ENCODE data around the gene CLBA1. TPM values are rescaled to one million over a fixed set of nuclear protein-coding genes. Genes with fewer than 3 reads are reported as not detected.
A peak's percentile ranks its signal among the peaks of the same experiment; 100 is the strongest.

The CLBA1 gene
- 1 to 10 TPM; 2.4 to 8.8 (median 5.8) TPM for total RNA-seq

- peak; percentile 95 for ATAC-seq
- Histone ChIP-seq H3K4me1 (peaks cover 0 to 26% (median 6%) of the 10 kb centered on the region in 3 donors), H3K4me3 (peak within 1 kb of the TSS; percentile 78 to 87), H3K27ac (peak within 1 kb of the TSS; percentile 23 to 84 (median 78)), H3K27me3 (no peaks in the 10 kb centered on the region), H3K9me3 (no peaks in the 10 kb centered on the region), H3K36me3 (peaks cover 0 to 15% of the 10 kb centered on the region in 2 donors)
- WGBS, 2 donors (ENCODE audit: low coverage in 1 of 2): 0% methylated on average over 24 of the region's 77 CpGs; no CpG with 5 or more reads in 1 of the 2 donors
- TF ChIP-seq POLR2A (IDR thresholded peaks at IDR 0.05): peak; percentile 32 to 45
- TF ChIP-seq EP300 (IDR thresholded peaks at IDR 0.05): no peak
- TF ChIP-seq POLR2AphosphoS5 (IDR thresholded peaks at IDR 0.05): peak; percentile 52
- TF ChIP-seq CTCF (IDR thresholded peaks at IDR 0.05): no peak
Observed at GRCh38 chr14:104985675-104986486, at the start of gene CLBA1. Gene CLBA1 (plus strand): TSS chr14:104985788. CDS start chr14:104986432, 644 bp downstream.

GRCh38 chr14:104935955-104936354 lies 49.6 kb upstream of the CLBA1 start:
- H3K27ac ChIP-seq: peak overlapping the region in 1 of 4 donors; percentile 38
- 40 to 50% methylated on average over 1 to 2 of the region's 2 CpGs for WGBS, 2 donors (ENCODE audit: low coverage in 1 of 2)
- TF ChIP-seq CTCF (IDR thresholded peaks at IDR 0.05) (no peak), EP300 (IDR thresholded peaks at IDR 0.05) (no peak)

DNA sequence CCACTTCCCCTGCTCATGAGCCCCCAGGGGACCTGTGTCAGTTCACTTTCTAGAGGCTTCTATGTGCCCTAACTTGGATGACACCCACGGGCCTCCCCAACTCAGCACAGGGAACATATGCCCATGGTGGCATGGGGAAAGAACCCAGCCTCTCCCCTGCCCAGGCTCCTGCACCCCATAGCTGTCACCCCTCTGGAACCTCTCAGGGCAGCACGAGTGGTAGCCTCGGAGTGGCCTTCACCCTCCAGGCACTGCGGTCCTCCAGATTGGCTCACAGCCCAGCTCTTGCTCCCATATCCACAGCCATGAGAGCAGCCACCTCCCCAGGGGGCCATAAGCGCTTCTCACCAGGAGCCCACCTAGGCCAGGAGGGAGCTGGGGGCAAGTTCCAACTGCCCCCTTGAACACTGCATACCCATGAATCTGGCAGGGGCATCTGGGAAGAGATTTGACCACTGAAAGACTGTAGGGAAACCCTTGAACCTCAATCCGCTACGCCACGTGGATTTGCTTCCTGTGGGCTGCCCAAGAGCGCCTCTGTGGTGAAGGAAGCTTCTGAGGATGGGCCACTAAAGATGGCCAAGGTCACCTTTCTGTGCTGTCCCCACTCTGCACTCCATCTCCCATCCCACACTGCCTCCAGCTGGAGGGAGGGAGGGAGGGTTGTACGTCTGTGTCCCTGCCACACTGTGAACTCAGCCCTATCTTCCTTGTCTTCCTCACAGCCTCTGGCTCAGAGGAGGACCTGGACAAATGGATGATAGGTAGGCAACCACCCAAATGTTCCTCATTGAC lies 49.0 kb upstream of the CLBA1 start:
- WGBS, 2 donors (ENCODE audit: low coverage in 1 of 2): 78% methylated on average over 4 of the region's 10 CpGs; no CpG with 5 or more reads in 1 of the 2 donors
- no peak overlapping the region for H3K4me3 ChIP-seq
- peaks cover 0 to 30% (median 13%) of the 10 kb centered on the region in 3 donors for H3K4me1 ChIP-seq
- H3K27me3 ChIP-seq: no peaks in the 10 kb centered on the region
- TF ChIP-seq POLR2AphosphoS5 (IDR thresholded peaks at IDR 0.05): no peak
- TF ChIP-seq EP300 (IDR thresholded peaks at IDR 0.05): no peak
- TF ChIP-seq POLR2A (IDR thresholded peaks at IDR 0.05): no peak
- TF ChIP-seq CTCF (IDR thresholded peaks at IDR 0.05): no peak
- no peak for ATAC-seq
- peak overlapping the region in 1 of 4 donors; percentile 38 for H3K27ac ChIP-seq
- H3K36me3 ChIP-seq: peaks cover 0 to 42% of the 10 kb centered on the region in 2 donors
- no peaks in the 10 kb centered on the region for H3K9me3 ChIP-seq

More at GRCh38 chr14:104935955-104936354, 49.6 kb upstream of the CLBA1 start:
- Histone ChIP-seq H3K9me3 (no peaks in the 10 kb centered on the region), H3K36me3 (peaks cover 0 to 36% of the 10 kb centered on the region in 2 donors), H3K4me3 (no peak overlapping the region), H3K4me1 (peaks cover 0 to 30% (median 13%) of the 10 kb centered on the region in 3 donors), H3K27me3 (no peaks in the 10 kb centered on the region)
- ATAC-seq: no peak

DNA sequence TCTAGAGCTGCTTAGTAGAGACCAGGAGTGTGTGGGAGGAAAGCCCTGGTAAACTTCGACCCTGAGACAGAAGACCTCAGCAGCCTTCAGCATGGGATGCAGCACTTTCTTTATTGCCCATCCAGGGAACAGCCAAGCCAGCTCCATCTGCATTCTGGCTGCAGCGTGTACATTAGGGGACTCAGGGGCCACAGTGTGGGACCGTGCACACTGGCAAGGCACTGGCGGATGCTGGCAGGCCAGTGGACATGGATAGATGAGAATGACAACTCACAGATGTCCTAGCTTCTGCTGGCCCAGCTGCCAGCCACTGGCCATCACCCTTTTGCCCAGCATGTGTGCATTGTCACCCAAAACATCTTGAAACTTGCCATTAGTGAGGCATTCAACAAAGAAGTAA lies 48.4 kb upstream of the CLBA1 start:
- ATAC-seq: no peak
- Histone ChIP-seq H3K4me1 (peaks cover 0 to 24% (median 9%) of the 10 kb centered on the region in 3 donors), H3K27ac (no peak overlapping the region), H3K4me3 (no peak overlapping the region), H3K36me3 (peaks cover 0 to 48% of the 10 kb centered on the region in 2 donors), H3K27me3 (no peaks in the 10 kb centered on the region), H3K9me3 (no peaks in the 10 kb centered on the region)
- no CpG with 5 or more reads among the region's 4 CpGs for WGBS, 2 donors (ENCODE audit: low coverage in 1 of 2)
- TF ChIP-seq POLR2AphosphoS5 (IDR thresholded peaks at IDR 0.05) (no peak), CTCF (IDR thresholded peaks at IDR 0.05) (no peak), POLR2A (IDR thresholded peaks at IDR 0.05) (no peak), EP300 (IDR thresholded peaks at IDR 0.05) (no peak)

Data from gastroesophageal sphincter (tissue), 4 donors.